Stimulated activated CD8-positive, alpha-beta memory T cell treated with anti-CD3 and anti-CD28 coated beads, Interleukin-2, amount 100 ng/mL, for 48 hours (primary cell): ENCODE measurements around the gene VPS37C.
"Not testable (repeated sequence)": the region's sequence is repeated elsewhere in the genome, so short reads cannot be mapped to it uniquely, and the experiment has no call there.

ENCODE experiments used
- DNase-seq, 2 donors: peaks; one replicate each; pipeline ENCODE4 v3.0.0-alpha.2; 2020; ENCODE audit warnings: low read depth in 2 of 2

The VPS37C gene

GRCh38 chr11:61095021-61095420, 66.2 kb downstream of the VPS37C start:
- DNase-seq = no peak

DNA sequence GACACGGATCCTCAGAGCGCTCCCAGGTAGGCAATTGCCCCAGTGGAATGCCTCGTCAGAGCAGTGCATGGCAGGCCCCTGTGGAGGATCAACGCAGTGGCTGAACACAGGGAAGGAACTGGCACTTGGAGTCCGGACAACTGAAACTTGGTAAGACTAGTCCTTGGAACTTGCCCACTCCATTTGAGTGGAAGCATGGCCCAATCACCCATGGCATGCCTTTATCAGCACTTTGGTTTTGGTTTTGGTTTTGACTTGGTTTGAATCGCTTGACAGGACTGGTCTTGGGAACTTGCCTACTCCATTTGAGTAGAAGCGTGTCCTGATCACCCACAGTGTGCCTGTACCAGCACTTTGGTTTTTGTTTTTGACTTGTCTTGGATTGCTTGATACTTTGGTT, 67.1 kb downstream of the VPS37C start:
- DNase-seq = not testable (repeated sequence)

- no peak for DNase-seq
Measured at GRCh38 chr11:61092908-61093763, 68.1 kb downstream of the VPS37C start.

DNA sequence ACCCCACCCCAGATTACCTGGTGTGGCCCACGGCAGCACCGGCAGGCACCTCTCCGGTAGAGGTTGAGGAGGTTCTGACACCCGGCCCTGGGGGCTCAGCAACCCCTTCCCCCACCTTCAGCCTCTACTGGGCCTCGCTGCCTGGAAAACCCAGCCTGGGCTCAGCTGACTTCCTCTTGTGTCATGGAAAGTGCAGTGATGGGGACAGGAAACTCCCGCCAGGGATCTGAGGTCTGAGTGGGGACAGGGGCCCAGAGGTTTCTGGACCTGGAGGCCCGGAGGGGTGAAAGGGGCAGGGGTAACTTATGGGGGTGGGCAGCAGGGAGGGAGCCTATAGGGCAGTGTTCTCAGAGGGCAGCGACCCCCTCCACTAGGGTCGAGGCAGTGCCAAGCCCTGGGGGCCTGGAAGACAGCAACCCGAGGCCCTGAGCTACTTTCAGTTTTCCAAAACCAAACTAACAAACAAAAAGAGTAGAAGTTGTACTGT, 68.9 kb downstream of the VPS37C start:
- no peak for DNase-seq

DNA sequence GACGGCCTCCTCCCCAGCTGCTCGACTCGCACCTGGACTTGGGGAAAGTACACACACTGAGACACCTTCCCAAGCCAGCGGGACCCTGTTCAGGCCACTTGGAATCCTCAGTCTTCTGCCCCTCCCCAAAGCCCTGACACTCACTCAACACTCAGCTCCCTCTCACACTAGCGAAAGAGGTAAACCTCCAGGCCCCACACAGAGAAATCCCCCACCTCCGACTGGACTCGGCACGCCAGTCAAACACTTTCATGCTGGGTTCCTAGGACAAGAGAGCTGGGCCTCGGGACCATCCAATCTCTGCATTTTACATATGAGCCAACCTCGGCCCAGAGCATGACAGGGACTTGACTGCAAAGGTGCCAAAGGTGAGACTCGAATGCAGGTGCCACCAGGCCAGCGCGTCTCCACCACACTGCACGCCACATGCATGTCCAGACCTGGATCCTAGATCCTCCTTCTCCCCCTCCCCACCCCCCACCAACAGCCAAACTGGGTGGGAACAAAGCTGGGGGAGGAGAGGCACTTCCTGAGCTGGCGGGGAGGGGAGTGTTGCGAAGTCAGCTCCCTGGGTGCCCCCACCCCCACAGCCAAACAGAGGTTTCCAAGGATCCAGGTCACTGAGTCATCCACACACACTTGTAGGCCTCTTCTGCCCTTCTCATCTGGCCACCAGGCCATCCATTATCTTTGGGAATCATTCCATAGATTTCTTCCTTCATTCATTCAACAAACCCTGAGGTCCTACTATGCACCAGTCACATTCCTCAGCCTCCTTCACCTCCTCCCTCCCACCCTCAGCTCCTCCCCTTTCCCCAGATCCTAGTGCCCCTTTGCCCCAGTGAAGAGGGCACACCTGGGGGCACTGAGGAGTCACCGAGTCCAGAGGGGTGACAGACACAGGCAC, 69.6 kb downstream of the VPS37C start:
- DNase-seq = no peak

DNA sequence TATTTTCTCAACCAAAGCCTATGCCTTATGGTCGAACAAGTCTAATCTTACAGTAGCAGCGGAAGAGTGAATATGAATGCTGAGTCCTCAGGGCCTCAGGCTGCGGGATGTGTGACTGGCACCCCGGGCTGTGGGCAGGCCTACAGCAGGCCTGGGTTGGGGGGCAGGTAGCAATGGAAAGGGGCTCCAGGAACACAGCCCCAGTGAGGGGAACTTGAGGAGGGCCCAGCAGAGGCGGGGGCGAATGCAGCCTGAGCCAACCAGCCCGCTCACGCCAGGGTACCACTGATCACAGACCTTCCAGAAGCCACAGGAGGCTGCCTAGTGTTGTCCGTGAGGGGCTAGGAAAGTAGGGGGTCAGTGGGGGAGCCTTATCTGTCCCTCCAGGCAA, 70.2 kb downstream of the VPS37C start:
- no peak for DNase-seq

- DNase-seq = no peak
Measured at GRCh38 chr11:61090521-61090920, 70.7 kb downstream of the VPS37C start.

GRCh38 chr11:61089806-61090491, 71.3 kb downstream of the VPS37C start:
- DNase-seq = no peak

GRCh38 chr11:61087426-61088119, 73.7 kb downstream of the VPS37C start:
- DNase-seq = no peak

GRCh38 chr11:61083601-61084147, 77.6 kb downstream of the VPS37C start:
- DNase-seq = no peak

- DNase-seq = no peak
Measured at GRCh38 chr11:61082931-61083531, 78.2 kb downstream of the VPS37C start.

DNA sequence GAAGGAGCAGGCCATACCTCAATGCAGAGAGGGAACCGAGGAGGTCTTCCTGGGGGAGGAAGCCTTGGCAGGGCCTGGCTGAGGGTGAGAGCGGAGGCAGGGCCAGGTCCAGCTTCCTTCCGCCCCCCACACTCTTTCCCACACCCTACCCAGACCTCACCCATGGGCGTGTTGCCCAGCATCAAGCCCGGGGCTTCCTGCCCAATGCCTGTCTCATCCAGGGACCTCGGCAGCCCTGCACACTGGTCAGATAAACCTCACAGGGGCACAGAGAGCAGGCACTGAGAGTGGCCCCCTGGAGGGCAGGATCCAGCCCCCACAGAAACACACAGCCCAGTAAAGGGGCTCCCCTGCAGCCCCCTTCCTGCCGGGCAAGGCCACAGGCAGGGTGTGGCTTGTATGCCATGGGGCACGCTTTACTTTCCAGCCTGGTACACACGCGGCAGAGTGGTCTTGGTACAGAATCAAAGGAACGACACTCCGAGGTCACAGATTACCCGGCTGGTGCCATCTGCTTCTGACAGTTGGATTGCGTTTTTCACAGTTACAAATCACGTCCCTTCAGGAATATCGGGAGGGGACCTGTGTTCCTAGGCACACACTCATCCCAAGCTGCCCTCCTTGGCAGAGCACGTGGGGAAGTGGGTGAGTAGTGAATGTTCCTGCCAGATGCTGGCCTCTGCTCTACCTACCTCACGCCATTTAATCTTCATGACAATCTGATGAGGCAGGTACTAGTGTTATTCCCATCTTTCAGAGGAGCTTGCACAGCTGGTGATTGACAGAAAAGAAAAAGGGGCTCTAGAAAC, 79.0 kb downstream of the VPS37C start:
- no peak for DNase-seq

GRCh38 chr11:61080986-61081590, 80.1 kb downstream of the VPS37C start:
- DNase-seq = no peak

- no peak for DNase-seq
Measured at GRCh38 chr11:61080526-61080925, 80.7 kb downstream of the VPS37C start.
